Measurements from ENCODE around the gene NDST1. TPM values are rescaled to one million over a fixed set of nuclear protein-coding genes. Genes with fewer than 3 reads are reported as not detected.

The NDST1 gene
- total and polyA plus RNA-seq, 10 of the 15 experiments (the other 5 are each of a cell fraction or from before 2014, with no cell fraction given) = 0.20 to 53.5 (median 12.9) TPM

- RAD21 ChIA-PET (ENCODE audit: unreplicated experiment) = interaction anchor here (0.7 to 6.2 kb wide), 9 partner anchors 12 to 601 kb away, joined by 3 to 59 read pairs (median 5); partner anchors contain the start of genes IRGM and RBM22
- Histone ChIP-seq H2AFZ (ENCODE audit: control insufficient read depth, low read depth, low read length) (no peak overlapping the region), H3K4me1 (ENCODE audit: control insufficient read depth, insufficient read depth, low read length) (peaks cover 14% of the 10 kb centered on the region), H3K27ac (ENCODE audit: control insufficient read depth, insufficient read depth) (peak overlapping the region; percentile 49), H3K27me3 (replicated peaks in 1 of 2; ENCODE audit: control insufficient read depth in 2 of 2, insufficient read depth in 2 of 2, low read length in 1 of 2) (no peaks in the 10 kb centered on the region), H3K79me2 (ENCODE audit: control insufficient read depth, insufficient read depth, low read length) (no peaks in the 10 kb centered on the region), H3K36me3 (ENCODE audit: control insufficient read depth in 2 of 2, insufficient read depth in 2 of 2, low read length in 1 of 2) (peaks cover 0 to 7% of the 10 kb centered on the region in 2 experiments; a peak in 3 of 4 replicates), H3K9me3 (replicated peaks; ENCODE audit: control insufficient read depth, insufficient read depth, low read length) (no peaks in the 10 kb centered on the region), H3K4me2 (ENCODE audit: control insufficient read depth, insufficient read depth) (peak overlapping the region; percentile 31), H4K20me1 (ENCODE audit: control insufficient read depth, insufficient read depth) (no peaks in the 10 kb centered on the region), H3K9ac (ENCODE audit: control insufficient read depth, insufficient read depth, low read length) (peak overlapping the region; percentile 2; the same call in 1 of the 2 replicates), H3K4me3 (no peak overlapping the region)
- no peak for FAIRE-seq
- POLR2A ChIA-PET = interaction anchor here (0.6 to 0.8 kb wide), 3 partner anchors 64 to 488 kb away, joined by 3 to 6 read pairs (median 4); no protein-coding TSS in a partner anchor
- intact Hi-C loops (cut with micrococcal nuclease; ENCODE audit: unreplicated experiment) = no loop called here
- CTCF ChIA-PET = interaction anchor here (0.6 to 12.0 kb wide), 13 partner anchors 9 to 377 kb away, joined by 3 to 236 read pairs (median 6); partner anchors contain the start of genes IRGM, MYOZ3 and RPS14
- 35% methylated on average over 7 of the region's 7 CpGs for WGBS (ENCODE audit: insufficient coverage, insufficient replicate concordance, low lambda C conversion rate, missing lambda C conversion rate)
- BruUV-seq (replicated peaks) = TSS peak; percentile 52
- SMC1A ChIA-PET (ENCODE audit: uncharacterized antibody, unreplicated experiment) = interaction anchor here (0.5 to 2.6 kb wide), 10 partner anchors 13 to 392 kb away, joined by 3 to 15 read pairs (median 3); no protein-coding TSS in a partner anchor
- in situ Hi-C loops (cut with MboI) = no loop called here
- peak; percentile 28 for ATAC-seq
- DNase-seq (ENCODE audit: low read depth, low spot score) = peak; percentile 12
- TF ChIP-seq JUND (IDR thresholded peaks at IDR 0.05; ENCODE audit: low read depth, low read length) (no peak), TCF12 (IDR thresholded peaks at IDR 0.05; ENCODE audit: low read depth, low read length) (no peak), CREB1 (IDR thresholded peaks at IDR 0.05; ENCODE audit: low read depth) (no peak), EP300 (IDR thresholded peaks at IDR 0.05; ENCODE audit: borderline replicate concordance in 1 of 2, control insufficient read depth in 1 of 2, low read depth in 2 of 2, low read length in 2 of 2) (no peak), EED (IDR thresholded peaks at IDR 0.05; ENCODE audit: low read depth) (peak; percentile 66), HCFC1 (IDR thresholded peaks at IDR 0.05; ENCODE audit: low read length) (no peak), POLR2AphosphoS5 (IDR thresholded peaks at IDR 0.05; ENCODE audit: low read length) (no peak), LARP7 (IDR thresholded peaks at IDR 0.05) (no peak), CEBPB (IDR thresholded peaks at IDR 0.05; ENCODE audit: borderline replicate concordance in 1 of 2, low read depth in 2 of 2, low read length in 2 of 2) (no peak), IKZF2 (IDR thresholded peaks at IDR 0.05) (0 out of 4 replicates have a peak, but pooled peaks of 1 of the 2 experiments have one; percentile 9), ATF7 (IDR thresholded peaks at IDR 0.05; ENCODE audit: low read depth) (no peak), E4F1 (IDR thresholded peaks at IDR 0.05; ENCODE audit: borderline replicate concordance, partially characterized antibody) (no peak), SUZ12 (IDR thresholded peaks at IDR 0.05; ENCODE audit: unreplicated experiment) (no peak), BMI1 (IDR thresholded peaks at IDR 0.05; ENCODE audit: borderline replicate concordance) (no peak), ASH2L (IDR thresholded peaks at IDR 0.05; ENCODE audit: borderline replicate concordance, low read depth) (no peak), RELA (IDR thresholded peaks at IDR 0.05; ENCODE audit: borderline replicate concordance, partially characterized antibody) (no peak), SMC3 (IDR thresholded peaks at IDR 0.05; ENCODE audit: borderline replicate concordance, low read length) (no peak), CBX5 (IDR thresholded peaks at IDR 0.05; ENCODE audit: low read depth) (no peak), FOXM1 (IDR thresholded peaks at IDR 0.05; ENCODE audit: low read depth, low read length) (no peak), PAX8 (IDR thresholded peaks at IDR 0.05) (no peak)
- TF ChIP-seq, protein P1, sequence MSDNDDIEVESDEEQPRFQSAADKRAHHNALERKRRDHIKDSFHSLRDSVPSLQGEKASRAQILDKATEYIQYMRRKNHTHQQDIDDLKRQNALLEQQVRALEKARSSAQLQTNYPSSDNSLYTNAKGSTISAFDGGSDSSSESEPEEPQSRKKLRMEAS (IDR thresholded peaks at IDR 0.05; ENCODE audit: low read depth, low read length) = no peak
These were observed 49.1 kb downstream of the NDST1 start for GRCh38 chr5:150556859-150557508.

Data from GM12878 (cell line).